Measurements from ENCODE around the gene RIOK2.

GRCh38 chr5:97163790-97164285 is 19.2 kb downstream of the RIOK2 start:
- no peak for TF ChIP-seq POLR2AphosphoS5 (IDR thresholded peaks at IDR 0.05; ENCODE audit: low read depth, low read length)
- no peak for TF ChIP-seq TAF1 (IDR thresholded peaks at IDR 0.05; ENCODE audit: borderline replicate concordance, insufficient read depth, low read length)
- TF ChIP-seq REST (IDR thresholded peaks at IDR 0.05; ENCODE audit: insufficient read depth in 1 of 2, low read depth in 2 of 2, low read length in 2 of 2): no peak

All from PFSK-1 (cell line).